Fibroblast of mammary gland (primary cell): Measurements from ENCODE around the gene TMUB1.
A peak's percentile ranks its signal among the peaks of the same experiment; 100 is the strongest.

Source experiments
- DNase-seq: peaks from one replicate; pipeline ENCODE4 v3.0.0-alpha.2; 2010; ENCODE audit warnings: low read depth
- H3K4me3 ChIP-seq: 2 replicates; pipeline ENCODE4 v1.5.1; 2011; ENCODE audit warnings: low read depth, mild to moderate bottlenecking, low read length, moderate library complexity; ENCODE audit not compliant: control insufficient read depth
- TF ChIP-seq, protein P1 (sequence below): conservative IDR thresholded peaks from 2 replicates; pipeline ENCODE4 v1.5.1; 2011; ENCODE audit warnings: low read depth, low read length, inconsistent platforms; ENCODE audit not compliant: control insufficient read depth, insufficient read depth

Gene TMUB1

DNA sequence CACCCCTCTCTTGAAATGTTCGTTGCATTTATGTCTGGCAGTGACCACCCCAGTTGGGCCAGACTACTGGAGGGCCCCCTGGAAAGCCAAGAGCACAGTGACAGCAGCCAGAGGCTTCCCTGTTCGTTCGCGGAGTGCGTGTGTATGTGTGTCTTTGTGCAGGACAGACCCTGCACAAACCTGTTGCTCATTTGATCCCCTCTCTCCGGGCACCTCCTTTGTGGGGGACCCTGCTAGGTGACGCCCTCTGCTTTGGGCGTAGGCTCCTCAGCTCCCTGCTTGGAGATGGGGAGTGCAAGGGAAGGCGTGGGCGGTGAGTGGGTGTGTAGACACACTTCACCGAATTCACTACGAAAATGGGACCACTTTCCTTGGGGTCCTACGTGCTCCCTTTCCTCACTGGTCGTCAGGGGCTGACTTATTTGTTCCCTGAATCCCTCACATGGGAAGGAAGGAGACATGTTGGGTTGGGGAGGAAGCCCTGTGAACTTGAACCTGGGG lies 41.7 kb upstream of the TMUB1 start:
- DNase-seq, result no peak
- TF ChIP-seq, protein P1, sequence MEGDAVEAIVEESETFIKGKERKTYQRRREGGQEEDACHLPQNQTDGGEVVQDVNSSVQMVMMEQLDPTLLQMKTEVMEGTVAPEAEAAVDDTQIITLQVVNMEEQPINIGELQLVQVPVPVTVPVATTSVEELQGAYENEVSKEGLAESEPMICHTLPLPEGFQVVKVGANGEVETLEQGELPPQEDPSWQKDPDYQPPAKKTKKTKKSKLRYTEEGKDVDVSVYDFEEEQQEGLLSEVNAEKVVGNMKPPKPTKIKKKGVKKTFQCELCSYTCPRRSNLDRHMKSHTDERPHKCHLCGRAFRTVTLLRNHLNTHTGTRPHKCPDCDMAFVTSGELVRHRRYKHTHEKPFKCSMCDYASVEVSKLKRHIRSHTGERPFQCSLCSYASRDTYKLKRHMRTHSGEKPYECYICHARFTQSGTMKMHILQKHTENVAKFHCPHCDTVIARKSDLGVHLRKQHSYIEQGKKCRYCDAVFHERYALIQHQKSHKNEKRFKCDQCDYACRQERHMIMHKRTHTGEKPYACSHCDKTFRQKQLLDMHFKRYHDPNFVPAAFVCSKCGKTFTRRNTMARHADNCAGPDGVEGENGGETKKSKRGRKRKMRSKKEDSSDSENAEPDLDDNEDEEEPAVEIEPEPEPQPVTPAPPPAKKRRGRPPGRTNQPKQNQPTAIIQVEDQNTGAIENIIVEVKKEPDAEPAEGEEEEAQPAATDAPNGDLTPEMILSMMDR, result no peak
- H3K4me3 ChIP-seq, result no peak overlapping the region

DNA sequence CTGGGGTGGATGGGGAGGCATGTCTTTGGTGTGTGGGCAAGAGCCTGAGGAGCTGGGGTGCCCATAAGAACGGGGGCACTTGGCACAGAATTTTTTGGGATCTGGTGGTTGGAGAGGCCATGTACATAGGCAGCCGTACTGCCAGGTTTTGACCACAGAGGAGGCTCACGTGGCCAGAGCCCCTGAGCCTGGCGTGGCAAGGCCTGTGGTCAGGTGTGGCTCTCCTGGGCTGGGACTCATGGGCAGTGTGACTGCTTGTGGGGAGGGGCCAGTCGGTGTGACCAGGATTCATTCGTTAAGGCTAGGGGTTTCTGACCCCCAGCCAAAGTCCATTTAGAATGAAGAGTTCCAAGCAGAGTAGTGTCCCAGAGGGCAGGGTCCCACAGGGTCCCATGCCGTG lies 41.2 kb upstream of the TMUB1 start:
- TF ChIP-seq, protein P1, result no peak
- no peak overlapping the region for H3K4me3 ChIP-seq
- no peak for DNase-seq

DNA sequence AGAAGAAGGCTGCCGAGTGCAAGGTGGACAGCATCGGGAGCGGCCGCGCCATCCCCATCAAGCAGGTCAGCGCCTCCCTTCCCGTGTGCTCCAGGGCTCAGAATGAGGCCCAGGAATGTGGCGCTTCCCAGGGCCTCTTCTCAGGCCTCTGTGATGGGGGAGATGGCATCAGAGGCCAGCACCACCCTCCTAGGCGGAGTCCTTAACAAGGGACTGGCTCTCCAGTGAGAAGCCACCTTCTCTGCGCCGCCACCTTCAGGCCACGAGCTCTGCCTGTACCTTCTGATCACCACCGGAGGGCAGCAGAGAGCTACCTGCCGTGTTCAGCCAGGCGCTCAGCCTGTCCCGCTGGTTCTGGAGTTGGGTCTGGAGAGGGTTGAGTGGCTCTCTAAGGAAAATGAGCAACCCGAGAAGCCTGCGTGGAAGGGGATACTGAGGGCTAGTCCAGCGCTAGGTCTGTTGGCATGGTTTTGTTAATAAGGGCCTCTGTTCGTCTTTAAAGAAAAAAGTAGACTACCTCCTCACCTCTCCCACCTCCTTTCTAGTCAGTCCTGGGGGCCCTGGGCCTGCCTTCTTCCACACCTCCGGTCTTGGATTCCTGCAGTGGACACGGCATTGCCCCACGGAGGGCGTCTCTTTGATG lies 40.6 kb upstream of the TMUB1 start:
- DNase-seq, result peak; percentile 77
- TF ChIP-seq, protein P1, result peak; percentile 97
- no peak overlapping the region for H3K4me3 ChIP-seq

DNA sequence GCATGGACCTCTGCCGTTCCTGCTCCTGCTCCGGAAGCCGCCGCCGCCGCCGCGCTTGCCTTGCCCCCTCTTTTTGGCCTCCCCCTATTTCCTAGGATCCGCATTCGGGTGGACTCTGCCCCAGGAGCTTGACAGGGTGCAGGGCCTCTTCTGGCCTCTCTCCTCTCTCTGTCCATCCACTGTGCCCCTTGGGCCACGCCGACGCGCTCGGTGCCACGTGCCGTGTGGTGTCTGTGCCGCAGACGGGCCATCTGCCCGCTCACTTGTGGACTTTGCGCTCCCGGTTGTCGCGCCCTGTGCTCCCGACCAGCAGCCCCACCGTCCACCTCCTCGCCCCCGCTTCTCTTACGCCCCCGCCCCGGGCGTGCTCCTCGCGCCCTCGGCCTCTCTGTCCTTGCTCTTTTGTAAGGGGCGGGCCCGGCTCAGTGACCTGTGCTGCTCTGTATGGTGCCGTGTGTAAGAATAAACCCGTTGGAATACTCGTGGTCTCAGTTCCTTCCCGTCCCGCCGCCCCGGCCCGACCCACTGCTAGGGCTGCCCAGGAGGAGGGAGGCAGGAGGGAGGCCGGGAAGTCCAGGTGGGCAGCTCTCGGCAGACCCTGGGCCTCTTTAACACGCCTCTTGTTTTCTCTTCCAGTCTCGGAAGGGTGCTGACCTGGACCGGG lies 40.0 kb upstream of the TMUB1 start:
- TF ChIP-seq, protein P1, result no peak
- no peak overlapping the region for H3K4me3 ChIP-seq
- no peak for DNase-seq

DNA sequence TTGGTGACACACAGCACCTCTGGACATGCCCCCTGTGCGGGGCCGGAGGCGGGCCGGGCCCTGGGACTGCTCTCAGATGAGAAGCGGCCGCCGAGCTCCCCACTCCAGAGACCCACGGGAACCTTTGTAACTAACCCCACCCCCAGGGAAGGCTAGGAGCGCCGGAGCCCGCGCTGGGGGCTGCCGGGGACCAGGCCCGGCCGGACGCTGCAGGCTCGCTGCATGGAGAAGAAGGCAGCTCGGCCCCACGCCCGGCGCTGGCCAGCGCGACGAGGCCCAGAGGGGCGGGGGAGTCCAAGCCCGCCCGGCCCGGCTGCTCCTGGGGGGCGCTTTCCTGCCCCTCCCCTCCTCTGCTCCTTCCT lies 39.5 kb upstream of the TMUB1 start:
- TF ChIP-seq, protein P1, result no peak
- H3K4me3 ChIP-seq, result no peak overlapping the region
- no peak for DNase-seq

DNA sequence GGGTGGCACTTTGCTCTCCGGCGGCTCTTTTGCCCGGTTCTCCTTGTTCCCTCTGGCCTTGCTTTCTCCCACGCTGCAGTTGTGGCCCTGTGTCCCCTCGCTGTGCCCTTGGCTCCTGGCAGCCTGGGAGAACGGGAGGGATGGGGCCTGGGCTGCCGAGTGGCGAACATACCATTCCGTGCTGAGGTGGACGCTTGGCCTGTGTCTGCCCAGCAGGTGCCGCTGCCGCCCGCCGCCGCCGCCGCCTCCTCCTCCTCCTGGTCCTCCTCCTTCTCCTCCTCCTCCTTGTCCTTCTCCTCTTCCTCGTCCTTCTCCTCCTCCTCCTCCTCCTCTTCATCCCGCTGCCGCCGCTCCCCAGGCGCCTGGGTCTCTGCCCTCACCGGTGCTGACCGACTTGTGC lies 39.0 kb upstream of the TMUB1 start:
- TF ChIP-seq, protein P1, result no peak
- no peak for DNase-seq
- no peak overlapping the region for H3K4me3 ChIP-seq
